Smooth muscle cell of the umbilical artery (primary cell): Measurements from ENCODE around the gene COPG1. TPM values are rescaled to one million over a fixed set of nuclear protein-coding genes. Genes with fewer than 3 reads are reported as not detected.

Source experiments
- total RNA-seq: library from RNA; depleted of rRNA; stranded (reverse); fragments of >200 nt; gene quantifications from 2 replicates; pipeline ENCODE4 v1.2.3, GENCODE V29; 2014

Gene COPG1
- 412 and 487 TPM in 2 replicates for total RNA-seq

DNA sequence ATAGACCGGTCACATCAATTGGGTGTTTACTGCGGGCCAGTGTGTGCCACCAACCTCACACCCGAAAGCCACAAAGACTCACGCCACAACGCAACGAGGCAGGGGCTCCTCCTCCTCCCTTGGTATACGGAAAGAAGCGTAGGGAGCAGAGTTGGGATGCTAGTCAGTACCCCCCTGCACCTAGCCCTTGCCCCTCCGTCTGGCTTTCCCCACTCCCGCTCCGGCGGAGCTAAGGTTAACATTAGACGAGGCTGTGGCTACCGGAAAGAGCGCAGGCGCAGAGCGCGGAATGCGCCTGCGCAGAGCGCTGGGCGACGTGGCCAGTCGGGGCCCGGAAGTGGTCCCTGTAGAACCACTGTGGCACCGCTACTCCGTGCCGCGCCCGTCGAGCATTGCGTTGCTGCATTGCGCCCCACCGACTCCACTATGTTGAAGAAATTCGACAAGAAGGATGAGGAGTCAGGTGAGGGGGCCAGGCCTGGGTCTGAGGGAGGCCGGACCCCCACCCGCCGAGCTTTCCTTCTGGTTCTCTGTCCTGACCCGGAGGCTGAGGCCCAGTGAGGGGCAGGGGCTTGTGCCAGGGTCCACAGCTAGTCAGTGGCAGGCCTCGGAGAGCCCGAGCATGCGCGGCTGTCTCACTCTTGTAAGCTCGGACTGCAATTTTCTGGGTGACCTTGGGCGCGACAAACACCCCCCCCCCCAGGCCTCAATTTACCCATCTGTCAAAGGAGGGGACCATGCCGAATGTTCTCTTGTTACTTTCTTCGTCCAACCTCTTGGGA is at the start of gene COPG1:
TSS of gene COPG1 (plus strand) at position 323 of the 782 bp plus-strand sequence. CDS start at position 427, 104 bp downstream.

GRCh38 chr3:129278439-129278965 is 29.1 kb downstream of the COPG1 start, which contains the start of gene HMCES:
TSS of gene HMCES (plus strand) at chr3:129278870. CDS start at chr3:129279733, 863 bp downstream.

Other genes starting within 250 kb of the COPG1 start
- gene EFCC1, start 248.3 kb upstream of the COPG1 start, total RNA-seq, result not detected in 2 replicates
- gene GP9, start 188.8 kb upstream of the COPG1 start, total RNA-seq, result not detected in 2 replicates
- gene RAB43, start 127.8 kb upstream of the COPG1 start, total RNA-seq, result 10.7 and 33.1 TPM in 2 replicates
- 21.4 and 22.9 TPM in 2 replicates for gene ISY1, start 88.5 kb upstream of the COPG1 start, total RNA-seq
- gene CNBP, start 65.7 kb upstream of the COPG1 start, total RNA-seq, result 187 and 233 TPM in 2 replicates
- gene HMCES, start 29.3 kb downstream of the COPG1 start, total RNA-seq, result 9.8 and 18.5 TPM in 2 replicates
- 0.05 TPM in 1 of 2 replicates, not detected in the other for gene EFCAB12, start 179.0 kb downstream of the COPG1 start, total RNA-seq
- gene MBD4, start 190.3 kb downstream of the COPG1 start, total RNA-seq, result 21.9 and 28.8 TPM in 2 replicates
- 22.1 and 26.4 TPM in 2 replicates for gene IFT122, start 190.6 kb downstream of the COPG1 start, total RNA-seq